IMR-90 (cell line): ENCODE results near the gene IRAK1. TPM values are rescaled to one million over a fixed set of nuclear protein-coding genes. Genes with fewer than 3 reads are reported as not detected.

Experiments used
- ATAC-seq: fragments of 200-7000 bp; cut with Tn5 transposase; 2 replicates; pipeline ENCODE4 v1.9.1; 2020; ENCODE audit warnings: low read depth, mild to moderate bottlenecking, moderate library complexity
- BruUV-seq: library from RNA; stranded (reverse); fragments of 400-500 nt; replicated peaks from 2 replicates; lab custom pipeline; 2021; lab: Mats Ljungman, UMichigan
- CTCF ChIA-PET: fragments of 300-600 bp; formaldehyde crosslinking; extraction: SDS; loops from one replicate; lab custom pipeline; 2021; ENCODE audit warnings: antibody characterized with exemption; lab: Yijun Ruan, JAX
- POLR2A ChIA-PET: fragments of 300-600 bp; sonication (Branson Sonifier 250); formaldehyde crosslinking; loops from one replicate; lab custom pipeline; 2022; ENCODE audit warnings: antibody characterized with exemption; ENCODE audit not compliant: unreplicated experiment; lab: Charles Lee
- DNase-seq: peaks from one replicate; pipeline ENCODE4 v3.0.0; 2013
- H2AFZ ChIP-seq: replicated peaks from 2 replicates; pipeline ENCODE3; 2013; ENCODE audit warnings: low read length, mild to moderate bottlenecking; ENCODE audit not compliant: poor library complexity
- H2AK5ac ChIP-seq: 2 replicates; pipeline ENCODE4 v1.6.1; 2013; ENCODE audit warnings: low read depth, low read length, inconsistent platforms
- H2AK9ac ChIP-seq: replicated peaks from 2 replicates; pipeline ENCODE3; 2013; ENCODE audit warnings: mild to moderate bottlenecking, low read depth, low read length, moderate library complexity; ENCODE audit not compliant: poor library complexity
- H2BK120ac ChIP-seq: 2 replicates; pipeline ENCODE4 v1.6.1; 2013; ENCODE audit warnings: low read depth, low read length, inconsistent platforms
- H2BK15ac ChIP-seq: 3 replicates; pipeline ENCODE4 v1.6.1; 2013; ENCODE audit warnings: low read depth, low read length, inconsistent platforms
- H2BK20ac ChIP-seq: 2 replicates; pipeline ENCODE4 v1.6.1; 2013; ENCODE audit warnings: low read depth, mild to moderate bottlenecking, inconsistent platforms, low read length, moderate library complexity
- H2BK5ac ChIP-seq: 2 replicates; pipeline ENCODE4 v1.6.1; 2013; ENCODE audit warnings: mild to moderate bottlenecking, low read depth, low read length, inconsistent platforms; ENCODE audit not compliant: poor library complexity, severe bottlenecking
- H3K14ac ChIP-seq: replicated peaks from 2 replicates; pipeline ENCODE4 v1.6.1; 2013; ENCODE audit warnings: low read depth, low read length, inconsistent platforms
- H3K18ac ChIP-seq: 2 replicates; pipeline ENCODE4 v1.6.1; 2013; ENCODE audit warnings: low read depth, low read length, control low read depth
- H3K23ac ChIP-seq: 2 replicates; pipeline ENCODE4 v1.6.1; 2013; ENCODE audit warnings: low read depth, low read length, inconsistent platforms
- H3K27ac ChIP-seq: 2 replicates; pipeline ENCODE4 v1.5.1; 2013; ENCODE audit warnings: mild to moderate bottlenecking, control low read depth, low read length; ENCODE audit not compliant: insufficient read depth
- H3K27me3 ChIP-seq: 2 replicates; pipeline ENCODE4 v1.6.1; 2013; ENCODE audit warnings: low read length; ENCODE audit not compliant: control insufficient read depth, insufficient read depth
- H3K36me3 ChIP-seq: 2 replicates; pipeline ENCODE4 v1.6.1; 2013; ENCODE audit warnings: low read length, mixed read lengths; ENCODE audit not compliant: control insufficient read depth, insufficient read depth
- H3K4ac ChIP-seq: 2 replicates; pipeline ENCODE4 v1.6.1; 2013; ENCODE audit warnings: low read depth, low read length, inconsistent platforms
- H3K4me1 ChIP-seq: 2 replicates; pipeline ENCODE4 v1.6.1; 2013; ENCODE audit warnings: low read length, mixed read lengths; ENCODE audit not compliant: control insufficient read depth, insufficient read depth
- H3K4me2 ChIP-seq: 2 replicates; pipeline ENCODE4 v1.6.1; 2013; ENCODE audit warnings: low read depth, mild to moderate bottlenecking, control low read depth, low read length, moderate library complexity
- H3K4me3 ChIP-seq: 2 replicates; pipeline ENCODE4 v1.5.1; 2013; ENCODE audit warnings: low read depth, mild to moderate bottlenecking, control low read depth, low read length, moderate library complexity; ENCODE audit not compliant: insufficient read depth
- H3K56ac ChIP-seq: 2 replicates; pipeline ENCODE4 v1.6.1; 2013; ENCODE audit warnings: low read length, inconsistent platforms; ENCODE audit not compliant: insufficient read depth; ENCODE audit errors: extremely low read depth
- H3K79me1 ChIP-seq, 2 experiments: 2 replicates each; pipeline ENCODE4 v1.6.1; 2013; ENCODE audit warnings: low read length in 2 of 2, inconsistent platforms in 1 of 2, low read depth in 1 of 2
- H3K9ac ChIP-seq: 2 replicates; pipeline ENCODE4 v1.6.1; 2013; ENCODE audit warnings: low read depth, low read length, control low read depth
- H3K9me1 ChIP-seq: 2 replicates; pipeline ENCODE4 v1.6.1; 2013; ENCODE audit warnings: low read length, inconsistent platforms; ENCODE audit not compliant: insufficient read depth
- H3K9me3 ChIP-seq: 2 replicates; pipeline ENCODE4 v1.6.1; 2013; ENCODE audit warnings: low read length; ENCODE audit not compliant: control insufficient read depth, insufficient read depth
- H4K20me1 ChIP-seq: 2 replicates; pipeline ENCODE4 v1.6.1; 2013; ENCODE audit warnings: low read length, inconsistent platforms; ENCODE audit not compliant: insufficient read depth
- H4K5ac ChIP-seq: 2 replicates; pipeline ENCODE4 v1.6.1; 2013; ENCODE audit warnings: mild to moderate bottlenecking, low read depth, low read length, control low read depth
- H4K8ac ChIP-seq, 2 experiments: 2 replicates each; pipeline ENCODE4 v1.6.1; 2013; ENCODE audit warnings: low read depth in 2 of 2, low read length in 2 of 2, control low read depth in 1 of 2, inconsistent platforms in 1 of 2
- H4K91ac ChIP-seq: 2 replicates; pipeline ENCODE4 v1.6.1; 2013; ENCODE audit warnings: low read depth, low read length, inconsistent platforms; ENCODE audit not compliant: insufficient read depth
- CTCF ChIP-seq: conservative IDR thresholded peaks from 2 replicates; pipeline ENCODE4 v1.5.1; 2012; ENCODE audit warnings: mild to moderate bottlenecking, low read depth, low read length, improper control_type of control experiment
- FOS ChIP-seq: fragments of 150-350 bp; IDR thresholded peaks from 2 replicates; pipeline ENCODE4 v1.6.1; 2016; ENCODE audit warnings: low read depth, low read length
- MAFK ChIP-seq: IDR thresholded peaks from 2 replicates; pipeline ENCODE4 v1.6.1; 2012; ENCODE audit warnings: low read depth, low read length, improper control_type of control experiment
- MAZ ChIP-seq: IDR thresholded peaks from 2 replicates; pipeline ENCODE4 v1.6.1; 2012; ENCODE audit warnings: low read depth, mild to moderate bottlenecking, low read length, improper control_type of control experiment, moderate library complexity, borderline replicate concordance
- MXI1 ChIP-seq: IDR thresholded peaks from 2 replicates; pipeline ENCODE4 v1.6.1; 2012; ENCODE audit warnings: low read depth, mild to moderate bottlenecking, low read length, moderate library complexity, borderline replicate concordance
- NFE2L2 ChIP-seq: fragments of 150-350 bp; IDR thresholded peaks from 2 replicates; pipeline ENCODE4 v1.6.1; 2016; ENCODE audit warnings: low read depth, mild to moderate bottlenecking, low read length
- POLR2A ChIP-seq: IDR thresholded peaks from 2 replicates; pipeline ENCODE4 v1.6.1; 2012; ENCODE audit warnings: mild to moderate bottlenecking, low read depth, low read length
- RAD21 ChIP-seq: IDR thresholded peaks from 2 replicates; pipeline ENCODE4 v1.6.1; 2012; ENCODE audit warnings: low read length, improper control_type of control experiment
- RCOR1 ChIP-seq: IDR thresholded peaks from 2 replicates; pipeline ENCODE4 v1.6.1; 2012; ENCODE audit warnings: mild to moderate bottlenecking, low read length, improper control_type of control experiment; ENCODE audit not compliant: insufficient replicate concordance
- RFX5 ChIP-seq: IDR thresholded peaks from 2 replicates; pipeline ENCODE4 v1.8.0; 2012; ENCODE audit warnings: low read depth, mild to moderate bottlenecking, low read length, moderate library complexity
- SMC3 ChIP-seq: fragments of 150-350 bp; IDR thresholded peaks from 2 replicates; pipeline ENCODE4 v1.6.1; 2016; ENCODE audit warnings: low read depth, mild to moderate bottlenecking, antibody characterized with exemption, low read length, moderate library complexity
- WGBS, 2 experiments: methylation state at CpG; one replicate each; pipeline versions ENCODE4 v1.1.5 to v1.1.7; 2013; ENCODE audit warnings: missing lambda C conversion rate in 2 of 2; ENCODE audit not compliant: insufficient read length in 1 of 2; ENCODE audit errors: extremely low coverage in 2 of 2; 5-methylcytosine and 5-hydroxymethylcytosine counted together
- dilution Hi-C: fragments of 300-500 bp; cut with HindIII; formaldehyde crosslinking; loops from one replicate; pipeline ENCODE4 v1.14.3; 2018; ENCODE audit warnings: low sequenced_read_pairs; ENCODE audit not compliant: unreplicated experiment
- in situ Hi-C: fragments of 300-500 bp; cut with MboI; formaldehyde crosslinking; loops from 3 replicates; pipeline ENCODE4 v1.14.3; 2019; ENCODE audit warnings: low sequenced_read_pairs, inconsistent platforms, mixed read lengths
- intact Hi-C: fragments of 100-400 bp; cut with micrococcal nuclease; formaldehyde crosslinking; loops from 2 replicates; pipeline ENCODE4 v1.10.0; 2022
- polyA plus RNA-seq, 3 experiments: library from polyadenylated mRNA; depleted of rRNA; stranded (reverse); fragments of >200 nt; gene quantifications; 2 replicates each; pipeline ENCODE4 v1.2.3, GENCODE V29; 2012; ENCODE audit warnings: low replicate concordance in 1 of 3
- total RNA-seq: library from RNA; depleted of rRNA; stranded (reverse); fragments of >200 nt; gene quantifications from 2 replicates; pipeline ENCODE4 v1.2.3, GENCODE V29; 2012
- TF ChIP-seq, protein P1 (sequence below): fragments of 150-350 bp; IDR thresholded peaks from 2 replicates; pipeline ENCODE4 v1.6.1; 2017; ENCODE audit warnings: mild to moderate bottlenecking, antibody characterized with exemption, low read length, low read depth
- TF ChIP-seq, protein P2 (sequence below): fragments of 150-350 bp; IDR thresholded peaks from 2 replicates; pipeline ENCODE4 v1.6.1; 2016; ENCODE audit warnings: low read depth, mild to moderate bottlenecking, low read length, moderate library complexity, borderline replicate concordance

IRAK1 gene
- total and polyA plus RNA-seq, 2 of the 4 experiments (the other 2 are of a cell fraction) = 33.3 to 50.2 TPM

DNA sequence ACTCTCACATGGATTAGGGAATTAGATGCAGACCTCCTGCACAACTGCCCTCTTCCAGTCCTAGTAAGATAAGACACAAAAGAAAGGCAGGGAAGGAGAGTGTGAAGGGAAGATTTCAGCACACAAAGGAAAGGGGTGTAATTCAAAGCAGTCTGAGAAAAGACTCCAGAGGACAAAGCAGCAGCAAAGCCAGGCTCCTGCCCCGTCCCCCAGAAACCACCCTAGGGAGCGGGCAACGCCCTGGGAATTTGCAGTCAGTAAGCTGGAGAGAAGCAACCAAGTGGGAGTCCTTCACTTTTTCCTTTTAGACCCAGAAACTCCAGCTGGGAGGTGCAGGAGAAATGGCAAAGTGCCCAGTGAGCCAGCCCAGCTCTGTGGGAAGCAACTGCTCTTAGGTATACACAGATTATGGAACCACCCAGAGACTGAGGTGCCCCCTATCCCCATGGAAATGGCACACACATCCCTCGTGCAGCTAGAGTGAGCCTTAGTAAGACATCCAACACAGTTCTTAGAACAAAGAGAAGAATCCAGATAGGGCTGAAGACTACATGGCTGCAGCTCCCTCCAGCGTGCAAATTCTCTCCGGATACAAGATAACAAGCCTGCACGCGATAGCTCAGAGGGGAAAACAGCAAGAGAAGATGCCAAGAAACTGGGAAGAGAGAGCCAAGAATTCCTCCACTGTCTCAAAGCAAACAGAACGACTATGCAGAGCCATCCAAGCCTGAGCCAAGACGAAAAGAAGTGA is 26.5 kb upstream of the IRAK1 start:
- H2AK9ac ChIP-seq = peak overlapping the region; percentile 31
- no peak overlapping the region for H2BK5ac ChIP-seq
- H3K9me1 ChIP-seq = peaks cover 7% of the 10 kb centered on the region
- H3K27me3 ChIP-seq = no peaks in the 10 kb centered on the region
- no peak overlapping the region; the same call in 2 of the 3 replicates for H2BK15ac ChIP-seq
- H3K4me3 ChIP-seq = no peak overlapping the region
- peaks cover 16% of the 10 kb centered on the region for H3K4me1 ChIP-seq
- H3K56ac ChIP-seq = peak overlapping the region; percentile 47; the same call in 1 of the 2 replicates
- H4K8ac ChIP-seq = peak overlapping the region in 1 of 2 experiments; percentile 63; a peak in 1 of 4 replicates
- H3K4me2 ChIP-seq = peak overlapping the region; percentile 35
- H4K91ac ChIP-seq = peak overlapping the region; percentile 66
- peak overlapping the region; percentile 87 for H3K4ac ChIP-seq
- DNase-seq (peak; percentile 86), ATAC-seq (peak; percentile 61)
- WGBS, 2 experiments = 20% methylated on average over 2 of the region's 10 CpGs; no CpG with 5 or more reads in 1 of the 2 experiments
- peak overlapping the region; percentile 15 for H3K18ac ChIP-seq
- H2AK5ac ChIP-seq = peak overlapping the region; percentile 80; the same call in 1 of the 2 replicates
- intact Hi-C loops = loop anchor here (2.0 to 5.0 kb wide), 2 partner anchors 51 to 75 kb away; partner anchors contain the start of genes HCFC1 and MECP2
- peak overlapping the region; percentile 16; the same call in 1 of the 2 replicates for H2BK120ac ChIP-seq
- POLR2A ChIA-PET = no interaction called here
- peaks cover 1% of the 10 kb centered on the region; the same call in 1 of the 2 replicates for H3K36me3 ChIP-seq
- peak overlapping the region; percentile 43; the same call in 1 of the 2 replicates for H2BK20ac ChIP-seq
- dilution Hi-C loops = no loop called here
- in situ Hi-C loops = no loop called here
- peak overlapping the region; percentile 66 for H3K23ac ChIP-seq
- no peak overlapping the region for H2AFZ ChIP-seq
- BruUV-seq = no TSS peak
- CTCF ChIA-PET = interaction anchor here (1.3 to 1.7 kb wide), 2 partner anchors 10 to 20 kb away, joined by 3 to 4 read pairs; no protein-coding TSS in a partner anchor
- peak overlapping the region; percentile 1; the same call in 1 of the 2 replicates for H4K5ac ChIP-seq
- H3K14ac ChIP-seq = peak overlapping the region; percentile 61; the same call in 1 of the 2 replicates
- H3K9ac ChIP-seq = peak overlapping the region; percentile 8; the same call in 1 of the 2 replicates
- peaks cover 6 to 66% of the 10 kb centered on the region in 2 experiments; a peak in 3 of 4 replicates for H3K79me1 ChIP-seq
- peaks cover 42% of the 10 kb centered on the region for H4K20me1 ChIP-seq
- H3K27ac ChIP-seq = peak overlapping the region; percentile 72
- no peaks in the 10 kb centered on the region for H3K9me3 ChIP-seq
- TF ChIP-seq SMC3 (no peak), MXI1 (no peak; the same call in 1 of the 2 replicates), POLR2A (0 out of 2 replicates have a peak, but pooled peaks have one; percentile 39), CTCF (peak; percentile 40), MAFK (no peak), MAZ (no peak), RCOR1 (no peak), RAD21 (peak; percentile 44), NFE2L2 (no peak), RFX5 (no peak), FOS (no peak)
- TF ChIP-seq, protein P1, sequence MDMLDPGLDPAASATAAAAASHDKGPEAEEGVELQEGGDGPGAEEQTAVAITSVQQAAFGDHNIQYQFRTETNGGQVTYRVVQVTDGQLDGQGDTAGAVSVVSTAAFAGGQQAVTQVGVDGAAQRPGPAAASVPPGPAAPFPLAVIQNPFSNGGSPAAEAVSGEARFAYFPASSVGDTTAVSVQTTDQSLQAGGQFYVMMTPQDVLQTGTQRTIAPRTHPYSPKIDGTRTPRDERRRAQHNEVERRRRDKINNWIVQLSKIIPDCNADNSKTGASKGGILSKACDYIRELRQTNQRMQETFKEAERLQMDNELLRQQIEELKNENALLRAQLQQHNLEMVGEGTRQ = no peak
- TF ChIP-seq, protein P2, sequence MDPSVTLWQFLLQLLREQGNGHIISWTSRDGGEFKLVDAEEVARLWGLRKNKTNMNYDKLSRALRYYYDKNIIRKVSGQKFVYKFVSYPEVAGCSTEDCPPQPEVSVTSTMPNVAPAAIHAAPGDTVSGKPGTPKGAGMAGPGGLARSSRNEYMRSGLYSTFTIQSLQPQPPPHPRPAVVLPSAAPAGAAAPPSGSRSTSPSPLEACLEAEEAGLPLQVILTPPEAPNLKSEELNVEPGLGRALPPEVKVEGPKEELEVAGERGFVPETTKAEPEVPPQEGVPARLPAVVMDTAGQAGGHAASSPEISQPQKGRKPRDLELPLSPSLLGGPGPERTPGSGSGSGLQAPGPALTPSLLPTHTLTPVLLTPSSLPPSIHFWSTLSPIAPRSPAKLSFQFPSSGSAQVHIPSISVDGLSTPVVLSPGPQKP = no peak
